Activated CD4-positive, alpha-beta T cell treated with anti-CD3 and anti-CD28 coated beads, Interleukin-10, Interleukin-2, amounts not matched to agents 100 ng/mL and 50 ng/mL, durations not matched to agents 16 hours and 8 hours (primary cell): ENCODE results near the gene SLC16A14.

Experiments used
- DNase-seq: peaks from one replicate; pipeline ENCODE4 v3.0.0-alpha.2; 2020

SLC16A14 gene

GRCh38 chr2:230023313-230023712 is 45.4 kb downstream of the SLC16A14 start:
- DNase-seq, result no peak

GRCh38 chr2:230019742-230020141 is 49.0 kb downstream of the SLC16A14 start:
- no peak for DNase-seq

DNA sequence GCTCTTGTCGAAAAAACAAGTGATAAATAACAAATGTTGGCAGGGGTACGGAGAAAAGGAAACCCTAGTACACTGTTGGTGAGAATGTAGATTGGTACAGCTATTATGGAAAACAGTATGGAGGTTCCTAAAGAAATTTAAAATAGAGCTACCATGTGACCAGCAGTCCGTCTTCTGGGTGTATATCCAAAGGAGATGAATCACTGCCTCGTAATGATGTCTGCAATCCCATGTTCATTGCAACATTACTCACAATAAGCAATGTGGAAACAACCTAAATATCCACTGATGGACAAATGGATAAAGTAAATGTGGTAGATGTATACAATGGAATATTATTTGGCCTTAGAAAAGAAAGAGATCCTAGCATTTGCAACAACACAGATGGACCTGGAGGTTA is 50.6 kb downstream of the SLC16A14 start:
- DNase-seq, result no peak

GRCh38 chr2:230016844-230017243 is 51.9 kb downstream of the SLC16A14 start:
- DNase-seq, result no peak

DNA sequence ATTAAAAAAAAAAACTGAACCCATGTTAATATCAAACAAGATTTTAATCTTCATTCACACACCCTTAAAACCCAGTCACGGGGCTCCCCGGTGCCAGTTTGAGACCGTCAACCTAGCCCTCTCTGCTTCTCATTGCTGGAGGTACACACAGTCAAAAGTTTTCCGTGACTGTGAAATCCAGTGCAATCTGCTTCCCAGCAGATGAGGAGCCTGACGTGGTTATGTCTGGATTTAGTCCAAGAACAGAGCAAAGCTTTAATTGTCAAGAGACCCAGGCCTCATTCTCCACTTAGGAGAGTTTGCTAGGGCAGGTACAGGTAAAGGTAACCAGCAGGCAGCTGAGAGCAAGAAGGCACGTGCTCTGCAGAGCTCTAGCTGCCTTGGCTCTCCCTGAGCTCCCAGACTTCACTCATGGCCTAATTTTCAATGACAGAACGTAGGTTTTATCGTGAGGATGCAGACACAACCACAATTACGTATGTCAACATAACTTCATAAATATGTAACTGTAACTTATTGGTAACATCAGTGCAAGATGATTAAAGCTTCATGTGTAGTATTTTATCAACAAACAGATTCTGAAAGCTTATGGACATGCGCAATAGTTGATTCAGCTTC is 56.3 kb downstream of the SLC16A14 start:
- DNase-seq, result no peak

- DNase-seq, result no peak
Observed at GRCh38 chr2:230011617-230012016, 57.1 kb downstream of the SLC16A14 start.

GRCh38 chr2:230010501-230010900 is 58.2 kb downstream of the SLC16A14 start:
- no peak for DNase-seq

DNA sequence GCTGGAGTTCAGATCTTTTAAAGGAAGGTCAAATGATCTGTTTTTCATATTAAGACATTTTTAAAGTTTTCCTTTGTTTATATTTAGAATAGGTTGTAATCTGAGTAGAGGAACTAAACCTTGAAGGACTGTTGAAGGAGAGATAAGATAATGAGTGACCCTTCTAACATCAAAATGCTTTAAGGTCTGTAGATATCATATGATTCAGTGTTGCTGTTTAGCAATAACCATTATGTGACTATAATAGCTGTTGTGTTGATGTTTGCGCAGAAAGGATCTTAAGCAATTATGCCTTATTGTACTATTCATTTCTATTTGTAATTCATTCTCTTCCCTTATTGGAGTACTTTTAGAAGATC is 60.0 kb downstream of the SLC16A14 start:
- DNase-seq, result no peak

DNA sequence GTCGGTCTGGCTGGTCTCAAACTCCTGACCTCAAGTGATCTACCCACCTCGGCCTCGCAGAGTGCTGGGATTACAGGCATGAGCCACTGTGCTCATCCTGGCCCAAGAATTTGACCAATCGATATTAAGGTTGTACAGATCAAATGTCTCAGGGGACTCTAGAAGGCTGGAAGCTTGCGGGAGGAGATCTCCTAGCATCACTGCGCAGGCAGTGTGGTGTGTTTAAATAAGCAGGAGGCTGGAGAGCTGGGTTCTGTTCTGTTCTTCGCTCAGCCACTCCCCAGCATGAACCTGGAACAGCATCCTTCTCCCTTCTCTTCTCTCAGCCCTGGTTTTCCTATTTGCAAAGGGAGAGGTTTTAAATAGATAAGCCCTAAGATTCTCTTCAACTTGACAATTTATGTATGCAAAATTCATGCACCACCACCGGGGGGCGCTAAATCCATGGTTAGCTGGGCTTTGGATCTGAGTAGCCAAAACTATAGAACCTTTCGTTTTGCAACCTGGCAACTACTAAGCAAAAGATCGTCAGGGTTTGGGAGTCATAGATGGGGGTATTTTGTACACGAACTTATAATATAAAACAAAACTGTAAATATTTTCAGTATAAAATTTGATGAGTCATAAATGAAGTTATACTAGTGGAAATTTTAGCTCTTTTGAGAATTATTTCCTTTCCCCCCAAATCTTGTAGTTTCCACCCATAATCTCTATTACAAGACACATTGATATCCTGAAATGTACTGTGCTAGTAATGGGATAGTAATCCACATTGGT is 60.6 kb downstream of the SLC16A14 start:
- DNase-seq, result peak; percentile 81

GRCh38 chr2:230000118-230000841 is 68.4 kb downstream of the SLC16A14 start:
- peak; percentile 79 for DNase-seq

GRCh38 chr2:229997565-229997964 is 71.2 kb downstream of the SLC16A14 start:
- DNase-seq, result no peak

DNA sequence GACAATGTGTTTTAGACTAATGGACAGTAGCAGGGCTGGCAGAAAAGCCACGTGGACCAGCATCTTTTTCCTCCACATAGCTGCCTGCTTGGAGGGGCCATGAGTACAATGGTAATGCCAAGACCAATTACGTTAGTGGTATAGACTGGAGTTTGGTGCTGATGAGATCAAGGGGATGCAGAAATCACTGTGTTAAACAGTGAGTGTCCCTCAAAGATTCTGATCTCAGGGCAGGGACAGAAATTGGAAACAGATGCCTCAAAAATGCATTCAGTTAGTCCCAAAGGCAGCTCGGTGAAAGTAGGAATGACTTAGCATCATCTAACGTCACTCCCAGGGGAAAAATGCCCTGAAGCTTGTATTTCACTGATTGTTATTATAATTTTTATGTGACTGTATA is 72.4 kb downstream of the SLC16A14 start:
- DNase-seq, result no peak

DNA sequence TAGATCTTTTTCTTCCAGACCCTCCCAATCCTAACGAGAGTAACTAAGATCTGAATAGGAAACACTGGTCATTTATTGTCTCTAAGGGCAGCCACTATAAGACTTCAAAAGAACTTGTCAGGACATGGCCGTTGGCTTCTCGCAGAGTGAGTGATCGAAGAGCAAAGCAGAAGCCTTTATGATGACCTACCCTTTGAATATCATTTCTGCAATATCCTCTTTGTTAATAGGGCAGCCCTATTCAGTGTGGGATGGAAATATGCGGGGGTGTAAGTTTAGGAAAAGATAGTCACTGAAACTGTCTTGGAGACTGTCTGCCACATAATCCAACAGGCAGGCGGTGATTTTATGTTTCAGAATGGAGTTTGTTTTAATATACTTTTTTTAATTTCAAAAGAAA is 75.5 kb downstream of the SLC16A14 start:
- DNase-seq, result no peak
